Activated T-cell treated with anti-CD3 and anti-CD28 coated beads, Interleukin-2, amount 50 U/mL, for 48 hours (primary cell): ENCODE results near the gene SEC31A.
A peak's percentile ranks its signal among the peaks of the same experiment; 100 is the strongest.
"Not testable (repeated sequence)": the region's sequence is repeated elsewhere in the genome, so short reads cannot be mapped to it uniquely, and the experiment has no call there.

Experiments
- DNase-seq, 2 experiments: peaks; one replicate each; pipeline ENCODE4 v3.0.0-alpha.2; 2020

SEC31A gene

DNA sequence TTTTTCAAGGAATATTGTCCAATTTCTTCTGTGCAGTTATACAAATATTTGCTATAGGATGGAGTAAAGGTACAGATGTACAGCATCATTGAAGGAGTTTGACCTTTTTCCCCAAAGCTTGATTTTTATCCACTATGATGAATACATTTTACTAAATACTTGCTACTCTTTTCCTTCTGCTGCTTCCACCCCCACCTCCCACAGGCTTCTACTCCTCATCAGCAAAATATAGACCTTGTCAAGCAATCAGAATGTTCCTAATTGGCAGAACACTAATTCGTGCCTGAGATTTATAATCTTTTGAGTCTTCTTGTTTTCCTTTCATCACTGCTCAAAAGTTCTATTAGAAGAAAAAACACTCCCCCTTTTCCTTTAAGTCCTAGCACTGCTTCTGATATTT, 5.8 kb upstream of the SEC31A start:
- DNase-seq: no peak

DNA sequence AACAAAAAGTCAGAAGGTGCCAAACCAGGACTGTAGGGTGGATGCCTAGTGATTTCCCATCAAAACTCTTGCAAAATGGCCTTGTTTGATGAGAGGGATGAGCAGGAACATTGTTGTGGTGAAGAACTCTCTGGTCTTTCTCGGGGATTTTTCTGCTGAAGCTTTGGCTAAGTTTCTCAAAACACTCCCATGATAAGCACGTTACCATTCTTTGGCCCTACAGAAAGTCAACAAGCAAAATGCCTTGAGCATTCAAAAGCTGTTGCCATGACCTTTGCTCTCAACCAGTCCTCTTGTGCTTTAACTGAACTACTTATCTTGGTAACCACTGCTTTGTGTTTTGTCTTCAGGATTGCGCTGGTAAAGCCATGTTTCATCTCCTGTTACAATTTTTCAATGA, 3.0 kb upstream of the SEC31A start:
- no peak for DNase-seq

DNA sequence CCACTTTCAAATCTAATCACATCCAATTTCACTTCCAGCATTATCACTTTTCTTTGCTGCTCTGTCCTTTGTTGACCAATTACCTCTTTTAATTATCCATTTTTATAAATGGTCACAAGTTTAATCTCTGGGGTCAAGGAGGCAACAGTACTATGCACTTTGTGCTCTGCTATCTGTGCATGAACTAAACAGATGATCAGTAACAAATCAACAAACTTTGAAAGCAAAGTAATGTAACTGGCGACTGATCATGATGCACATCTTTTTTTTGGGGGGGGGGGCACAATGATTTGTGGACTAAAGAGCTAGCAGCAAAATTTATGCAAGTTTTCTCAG, 1.5 kb upstream of the SEC31A start:
- DNase-seq: no peak

DNA sequence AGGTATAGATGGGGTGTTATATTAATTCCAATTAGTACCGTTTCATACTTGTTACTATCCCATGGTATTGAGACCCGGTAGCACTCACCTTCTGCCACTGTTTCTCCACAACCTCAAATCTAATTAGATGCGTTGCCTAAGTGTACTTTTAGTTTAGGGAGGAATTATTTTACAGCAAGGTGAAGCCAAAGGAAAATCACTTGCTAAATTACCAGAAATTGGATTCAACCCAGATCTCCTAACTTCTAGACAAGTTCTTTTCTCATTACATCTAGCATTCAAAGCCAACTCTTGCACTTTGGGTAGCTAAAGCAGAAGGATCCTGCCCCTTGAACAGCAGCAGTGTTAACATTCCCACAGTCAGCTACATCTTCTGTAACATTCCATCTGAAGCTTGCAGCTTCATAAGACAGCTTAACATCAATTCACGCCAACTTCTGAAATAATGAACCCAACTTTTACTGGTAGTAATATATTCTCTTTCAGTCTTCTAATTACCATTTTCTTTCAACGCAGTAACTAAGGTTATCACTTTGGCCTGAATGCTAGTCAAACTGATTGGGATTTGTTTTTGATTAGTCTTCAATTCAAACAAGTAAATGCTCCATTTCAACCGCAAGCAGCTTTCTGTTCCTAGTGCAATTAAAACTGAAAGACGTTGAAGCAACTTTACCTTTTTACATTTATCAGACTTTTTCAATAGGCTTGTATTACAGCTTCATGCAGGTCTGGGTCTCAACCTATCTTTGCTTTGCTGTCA, 934 bp upstream of the SEC31A start:
- DNase-seq: no peak

DNA sequence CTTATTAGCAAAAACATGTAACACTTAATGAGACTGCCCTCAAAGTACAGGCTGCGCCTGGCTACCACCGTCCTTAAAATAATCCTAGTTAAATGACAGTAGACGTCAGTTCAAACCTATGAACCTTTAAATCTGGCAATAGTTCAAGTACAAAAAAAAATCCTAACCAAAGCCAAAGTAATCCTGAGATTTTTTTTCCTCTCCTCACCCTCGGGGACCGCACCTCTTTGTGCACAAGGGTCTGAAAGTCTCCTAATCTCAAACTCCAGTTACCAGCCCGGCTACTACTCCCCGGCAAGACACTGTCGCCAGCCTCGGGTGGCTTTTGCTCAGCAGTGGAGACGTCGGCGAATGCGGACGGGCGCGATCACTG, 439 bp downstream of the SEC31A start:
- no peak for DNase-seq

DNA sequence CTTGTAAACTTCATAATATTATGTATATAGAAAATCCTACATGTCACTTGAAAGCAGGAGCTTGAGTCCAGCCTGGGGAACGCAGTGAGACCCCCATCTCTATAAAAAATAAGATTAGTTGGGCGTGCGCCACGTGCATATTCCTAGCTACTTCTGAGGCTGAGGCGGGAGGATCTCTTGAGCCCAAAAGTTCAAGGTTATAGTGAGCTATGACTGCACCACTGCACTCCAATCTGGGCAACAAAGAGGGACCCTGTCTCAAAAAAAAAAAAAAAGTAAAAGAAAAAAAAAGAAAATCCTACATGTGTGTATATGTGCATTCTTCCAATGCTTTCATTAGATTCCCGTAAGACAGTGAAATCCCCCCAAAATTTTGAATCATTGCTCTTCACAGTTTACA, 1.7 kb downstream of the SEC31A start:
- no peak for DNase-seq

DNA sequence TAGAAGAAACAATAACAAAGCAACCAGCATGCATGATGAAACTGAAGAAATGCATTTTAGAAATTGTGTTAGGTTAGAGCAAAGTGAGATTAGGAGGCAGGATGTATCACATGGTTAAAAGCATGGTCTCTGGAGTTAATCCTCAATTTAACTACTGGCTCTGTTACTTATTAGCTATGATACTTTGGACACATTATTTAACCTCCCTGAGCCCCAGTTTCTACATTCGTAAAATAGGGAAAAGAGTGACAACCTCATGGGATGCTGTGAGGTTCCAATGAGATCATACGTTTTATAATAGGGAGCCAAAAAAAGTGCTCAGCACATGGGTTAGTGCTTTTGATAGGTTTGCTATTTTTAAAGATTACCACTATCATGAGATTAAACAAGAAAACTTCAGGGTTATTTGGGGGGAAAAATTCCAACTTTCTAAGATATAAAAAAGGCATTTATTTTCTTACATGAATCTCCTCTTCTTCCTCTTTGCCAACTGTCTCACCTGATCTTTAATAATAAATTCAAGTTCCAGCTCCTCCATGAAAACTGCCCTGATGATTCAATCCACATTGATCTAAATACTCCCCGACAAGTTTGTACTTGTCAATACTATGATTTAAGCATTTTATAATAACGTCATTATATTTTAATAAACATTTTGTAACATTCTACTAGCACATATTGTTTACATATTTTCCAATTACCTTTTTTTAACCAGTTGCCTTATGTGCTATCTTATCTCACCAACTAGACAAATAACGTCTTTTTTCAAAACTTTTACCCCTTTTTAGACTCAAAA, 4.6 kb downstream of the SEC31A start:
- no peak for DNase-seq

DNA sequence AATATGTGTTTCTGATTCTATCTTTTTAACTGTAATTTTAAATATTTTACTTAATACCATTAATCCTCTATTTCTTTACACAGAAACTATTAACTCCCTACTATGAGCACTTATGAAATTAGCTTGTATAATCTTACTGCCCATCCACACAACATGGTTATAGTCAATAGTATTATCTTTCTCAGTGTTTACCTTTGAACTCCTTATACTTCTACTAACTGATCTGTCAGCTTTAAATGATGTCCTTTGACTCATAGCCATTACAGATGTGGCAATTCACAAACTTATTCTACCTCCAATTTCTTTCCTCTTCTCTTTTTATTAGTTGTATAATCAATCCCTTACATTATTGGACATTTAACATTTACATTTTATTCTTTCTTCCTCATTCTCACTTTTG, 5.5 kb downstream of the SEC31A start:
- no peak for DNase-seq

DNA sequence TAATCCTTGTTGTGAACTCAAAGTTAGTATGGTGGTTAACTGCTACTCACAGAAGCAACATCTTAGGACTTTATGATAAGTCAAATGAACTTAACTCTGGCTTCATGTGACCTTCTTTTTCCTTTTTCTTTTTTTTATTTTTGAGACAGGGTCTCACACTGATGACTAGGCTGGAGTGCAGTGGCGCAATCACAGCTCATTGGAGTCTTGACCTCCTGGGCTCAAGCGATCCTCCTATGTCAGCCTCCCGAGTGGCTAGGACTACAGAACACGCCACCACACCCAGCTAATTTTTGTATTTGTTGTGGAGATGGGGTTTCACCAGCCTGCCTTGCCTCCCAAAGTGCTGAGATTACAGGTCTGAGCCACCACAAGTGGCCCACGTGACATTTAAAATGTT, 22.4 kb downstream of the SEC31A start:
- no peak for DNase-seq

DNA sequence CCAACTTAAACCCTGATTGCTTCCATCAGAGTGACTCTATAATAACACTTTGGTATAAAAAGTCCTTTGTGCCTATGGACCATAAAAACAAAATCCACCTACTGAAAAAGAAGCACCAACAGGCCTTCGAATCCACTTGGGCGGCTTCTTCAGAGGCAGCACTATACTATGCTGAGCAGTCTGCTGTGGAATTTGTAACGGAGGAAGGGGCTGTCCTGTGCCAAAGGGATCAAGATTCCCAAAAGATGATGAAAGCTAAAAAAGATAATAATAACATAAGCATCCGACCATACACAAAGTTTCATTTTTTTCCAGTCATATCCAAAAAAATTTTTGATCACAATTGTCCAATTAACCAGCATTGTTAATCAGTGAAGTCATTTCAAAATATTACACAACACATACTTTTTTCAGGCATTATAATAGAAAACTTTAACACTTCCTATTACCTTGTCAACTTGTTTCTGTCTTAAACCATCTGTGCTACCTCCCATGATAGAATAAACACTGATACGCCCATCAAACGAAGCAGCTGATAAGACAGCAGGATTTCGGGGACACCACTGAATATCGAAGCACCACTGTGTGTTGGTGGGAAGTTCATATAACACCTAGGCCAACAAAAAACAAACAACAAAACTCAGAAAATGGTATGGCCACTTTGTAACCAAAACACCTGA, 24.1 kb downstream of the SEC31A start:
- DNase-seq: no peak

DNA sequence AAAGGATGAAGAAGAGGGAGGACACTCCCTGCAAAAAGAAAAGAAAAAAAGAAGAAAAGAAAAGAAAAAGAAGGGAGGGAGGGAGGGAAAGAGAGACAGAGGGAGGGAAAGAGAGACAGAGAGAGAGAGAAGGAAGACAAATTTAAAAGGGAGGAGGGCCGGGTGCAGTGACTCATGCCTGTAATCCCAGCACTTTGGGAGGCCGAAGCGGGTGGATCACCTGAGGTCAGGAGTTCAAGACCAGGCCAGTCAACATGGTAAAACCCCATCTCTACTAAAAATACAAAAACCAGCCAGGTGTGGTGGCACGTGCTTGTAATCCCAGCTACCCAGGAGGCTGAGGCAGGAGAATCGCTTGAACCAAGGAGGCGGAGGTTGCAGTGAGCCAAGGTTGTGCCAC, 24.9 kb downstream of the SEC31A start:
- DNase-seq: not testable (repeated sequence)

DNA sequence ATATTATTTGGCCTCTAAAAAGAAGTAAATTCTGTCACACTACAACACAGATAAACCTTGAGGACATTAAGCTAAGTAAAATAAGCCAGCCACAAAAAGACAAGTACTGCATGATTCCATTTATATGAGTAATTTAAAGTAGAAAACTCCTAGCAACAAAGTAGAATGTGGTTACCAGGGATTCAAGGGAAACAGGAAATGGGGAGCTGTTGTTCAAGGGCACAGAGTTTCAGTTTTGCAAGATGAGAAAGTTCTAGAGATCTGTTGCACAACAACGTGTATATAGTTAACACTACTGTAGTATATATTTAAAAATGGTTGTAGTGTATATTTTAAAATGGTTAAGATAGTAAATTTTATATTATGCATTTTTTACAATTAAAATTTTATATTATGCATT, 25.4 kb downstream of the SEC31A start:
- no peak for DNase-seq

DNA sequence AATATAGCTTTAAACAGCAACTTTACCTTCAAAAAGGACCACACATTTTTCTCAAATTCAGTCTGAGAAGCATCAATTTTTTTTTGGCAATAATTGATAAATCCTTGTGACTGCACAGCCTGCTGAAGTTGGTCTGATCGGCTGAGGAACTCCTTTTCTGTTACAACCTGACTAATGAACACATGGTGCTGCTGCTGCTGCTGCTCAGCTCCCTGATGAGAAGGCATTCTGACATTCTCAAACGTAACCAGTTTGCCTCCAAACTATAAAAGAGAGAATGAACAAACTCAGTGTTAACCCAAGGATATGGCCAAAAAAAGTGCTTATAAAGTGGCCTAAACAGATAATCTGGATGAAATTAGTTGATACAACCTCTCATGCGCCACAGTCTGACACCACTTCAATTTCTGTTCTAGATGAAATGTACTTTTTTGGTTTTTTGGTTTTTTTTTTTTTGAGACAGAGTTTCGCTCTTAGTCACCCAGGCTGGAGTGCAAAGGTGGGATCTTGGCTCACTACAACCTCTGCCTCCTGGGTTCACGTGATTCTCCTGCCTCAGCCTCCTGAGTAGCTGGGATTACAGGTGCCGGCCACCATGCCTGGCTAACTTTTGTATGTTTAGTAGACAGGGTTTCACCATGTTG, 26.5 kb downstream of the SEC31A start:
- peak; percentile 33 to 43 for DNase-seq

DNA sequence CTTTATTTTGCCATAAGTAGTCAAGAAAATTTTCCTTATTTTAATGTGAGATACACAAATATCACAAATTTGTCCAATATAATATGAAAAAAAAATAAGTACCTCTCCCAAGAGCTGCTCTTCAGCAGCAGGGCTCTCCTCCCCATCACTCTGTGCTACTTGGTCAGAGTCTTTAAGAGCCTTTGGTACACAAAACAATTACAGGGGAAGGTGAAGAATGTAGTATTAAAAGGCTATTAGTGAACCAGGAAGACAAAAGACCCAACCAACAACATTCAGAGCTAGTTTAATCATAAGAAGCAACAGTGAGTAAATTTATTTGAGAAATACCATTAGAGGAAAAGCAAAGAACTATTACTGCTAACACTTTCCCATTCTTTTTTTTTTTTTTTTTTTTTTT, 29.4 kb downstream of the SEC31A start:
- no peak for DNase-seq

DNA sequence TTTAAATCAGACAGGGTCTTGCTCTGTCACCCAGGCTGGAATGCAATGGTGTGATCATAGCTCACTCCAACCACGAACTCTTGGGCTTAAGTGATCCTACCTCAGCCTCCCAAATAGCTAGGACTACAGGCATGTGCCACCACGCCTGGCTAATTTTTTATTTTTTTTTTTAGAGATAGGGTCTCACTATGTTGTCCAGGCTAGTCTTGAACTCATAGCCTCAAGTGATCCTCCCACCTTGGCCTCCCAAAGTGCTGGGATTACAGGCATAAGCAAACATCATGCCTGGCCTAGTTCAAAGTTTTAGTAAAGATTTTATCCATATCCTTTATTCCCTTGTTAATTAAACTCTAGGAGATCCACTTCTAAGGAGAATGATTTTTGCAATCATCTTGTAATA, 30.5 kb downstream of the SEC31A start:
- DNase-seq: not testable (repeated sequence)

DNA sequence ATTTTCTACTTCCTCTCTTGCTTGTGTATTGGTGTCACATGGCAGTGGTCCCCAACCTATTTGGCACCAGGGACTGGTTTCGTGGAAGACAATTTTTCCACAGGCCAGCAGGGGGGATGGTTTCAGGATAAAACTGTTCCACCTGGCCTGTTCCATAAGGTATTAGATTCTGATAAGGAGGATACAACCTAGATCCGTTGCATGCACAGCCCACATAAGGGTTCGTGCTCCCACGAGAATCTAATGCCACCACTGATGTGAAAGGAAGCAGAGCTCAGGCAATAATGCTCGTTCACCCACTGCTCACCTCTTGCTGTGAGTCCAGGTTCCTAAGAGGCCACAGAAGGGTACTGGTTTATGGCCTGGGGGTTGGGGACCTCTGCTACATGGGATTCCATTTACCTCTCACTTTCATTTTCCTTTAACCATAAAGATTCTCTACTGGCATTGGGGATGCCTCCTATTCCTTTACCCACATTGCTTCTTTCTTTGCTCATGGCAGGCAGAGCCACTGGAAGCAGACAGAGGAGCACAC, 38.1 kb downstream of the SEC31A start:
- DNase-seq: no peak

DNA sequence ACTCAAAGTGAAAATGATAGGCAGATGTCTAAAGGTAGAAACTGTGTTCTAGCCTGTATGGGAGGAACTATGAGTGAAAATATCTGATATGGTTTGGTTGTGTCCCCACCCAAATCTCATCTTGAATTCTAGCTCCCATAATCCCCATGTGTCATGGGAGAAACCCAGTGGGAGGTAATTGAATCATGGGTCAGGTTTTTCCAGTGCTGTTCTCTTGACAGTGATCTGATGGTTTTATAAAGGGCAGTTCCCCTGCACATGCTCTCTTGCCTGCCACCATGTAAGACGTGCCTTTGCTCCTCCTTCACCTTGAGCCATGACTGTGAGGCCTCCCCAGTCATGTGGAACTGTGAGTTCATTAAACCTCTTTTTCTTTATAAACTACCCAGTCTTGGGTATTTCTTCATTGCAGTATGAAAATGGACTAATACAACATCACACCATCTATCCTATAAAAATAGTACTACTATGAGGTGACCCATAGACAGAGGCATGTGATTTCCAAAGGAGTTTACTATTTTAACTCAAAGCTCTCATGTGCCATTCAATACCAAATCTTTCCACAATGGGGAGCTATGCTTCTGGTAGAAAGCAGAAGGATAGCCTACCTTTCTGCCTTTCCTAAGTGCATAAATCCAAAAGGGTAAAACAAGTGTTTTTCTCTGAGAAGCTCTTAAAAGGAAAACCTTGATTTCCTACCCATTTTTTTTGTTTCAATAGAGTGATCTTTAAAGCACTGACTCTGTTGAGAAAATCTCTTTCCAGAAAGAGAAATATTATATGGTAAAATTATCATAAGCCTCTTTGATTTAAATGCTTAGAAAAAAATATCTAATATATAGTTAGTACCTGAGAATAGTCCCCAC, 38.8 kb downstream of the SEC31A start:
- DNase-seq: no peak

DNA sequence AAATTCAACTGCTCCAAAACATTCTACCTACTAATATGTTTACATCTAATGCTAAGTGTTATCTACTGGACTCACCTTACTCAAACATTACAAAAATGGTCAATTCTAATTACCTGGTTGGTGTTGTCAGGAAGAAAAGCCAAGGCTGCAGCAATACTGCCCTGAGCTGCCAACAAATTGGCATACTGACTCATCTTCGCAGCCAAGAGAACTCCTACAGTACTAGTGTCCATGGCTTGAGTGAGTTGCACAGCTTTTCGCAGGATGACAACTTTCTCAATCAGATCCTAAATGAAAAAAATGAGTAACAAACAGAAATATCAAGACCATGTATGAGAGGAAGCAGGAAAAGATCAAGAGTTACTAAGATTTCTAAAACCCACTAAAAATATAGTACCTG, 39.6 kb downstream of the SEC31A start:
- no peak for DNase-seq

DNA sequence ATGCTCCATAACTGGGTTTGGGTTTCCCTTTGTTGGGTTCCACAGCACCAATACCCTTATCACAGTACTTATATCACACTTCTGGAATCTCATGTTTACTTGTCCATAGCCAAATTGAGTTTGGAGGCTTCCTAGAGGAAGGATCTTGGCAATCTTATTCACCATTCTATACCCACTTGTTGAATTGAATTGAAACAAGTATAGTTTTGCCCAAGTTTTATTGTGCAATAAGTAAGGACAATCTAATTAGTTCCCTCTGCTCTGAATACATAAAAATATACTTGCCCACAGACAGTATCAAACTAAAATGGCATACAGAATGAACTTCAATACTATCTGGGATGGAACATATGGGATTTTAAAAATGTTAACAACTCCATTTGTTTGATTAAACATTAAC, 40.3 kb downstream of the SEC31A start:
- DNase-seq: no peak

DNA sequence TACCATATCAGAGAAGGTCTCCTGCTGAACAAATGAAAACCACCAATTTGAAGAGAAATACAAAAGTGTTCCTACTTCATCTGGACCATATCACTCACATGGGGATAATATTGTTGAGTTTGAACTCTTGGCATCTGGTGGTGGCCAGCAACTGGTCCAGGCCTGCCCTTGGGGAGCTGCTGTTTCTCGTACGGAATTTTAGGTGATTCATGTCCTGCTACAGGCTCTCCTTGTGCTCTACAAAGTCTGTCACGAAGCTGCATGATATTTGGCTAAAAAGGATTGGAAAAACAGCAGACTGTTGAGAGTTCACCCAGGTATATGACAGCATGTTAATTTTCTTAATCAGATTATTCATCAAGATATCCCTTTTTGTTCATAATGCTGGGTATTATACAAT, 42.2 kb downstream of the SEC31A start:
- no peak for DNase-seq

DNA sequence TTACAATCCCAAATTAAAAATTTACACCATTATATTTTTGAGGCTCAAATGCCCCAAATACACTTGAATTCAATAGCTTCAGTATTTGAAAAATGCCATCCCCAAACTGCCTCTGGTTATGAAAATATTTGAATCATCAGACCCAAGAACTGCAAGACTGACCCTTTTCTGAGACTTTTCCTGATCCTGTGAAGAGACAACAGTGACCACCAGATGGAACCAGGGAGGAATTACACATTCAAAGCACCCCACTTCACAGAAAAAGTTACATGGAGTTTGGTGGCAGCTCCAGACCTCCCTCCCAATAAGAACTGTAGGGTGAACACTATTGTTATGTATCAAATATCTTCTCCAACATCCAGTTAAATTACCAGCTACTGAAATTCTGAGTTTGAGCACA, 48.4 kb downstream of the SEC31A start:
- no peak for DNase-seq

DNA sequence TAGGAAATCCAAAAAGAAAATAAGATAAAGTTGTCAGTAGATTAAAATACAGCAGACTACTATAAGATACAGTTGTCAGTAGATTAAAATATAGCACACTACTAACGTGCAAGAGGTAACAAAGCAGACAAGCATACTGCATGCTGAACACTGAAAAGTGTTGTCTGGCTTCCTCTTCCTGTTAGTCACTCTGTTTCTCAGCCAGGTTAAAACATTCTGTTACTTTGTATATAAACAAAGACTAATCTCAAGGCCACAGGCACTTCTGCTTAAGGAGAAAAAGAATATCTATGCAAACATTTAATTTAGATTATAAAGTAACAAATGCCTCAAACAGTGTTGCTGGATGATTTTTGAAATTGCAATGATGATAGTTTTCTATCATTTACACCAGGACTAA, 51.3 kb downstream of the SEC31A start:
- no peak for DNase-seq
